Peyer's patch (tissue), 4 donors: ENCODE measurements around the gene CDK15.

Experiments
- POLR2A ChIP-seq, 2 donors: fragments of 450-650 bp; IDR thresholded peaks; one replicate each; pipeline ENCODE4 v1.5.1; 2017; ENCODE audit warnings: antibody characterized with exemption in 2 of 2, mild to moderate bottlenecking in 2 of 2, moderate library complexity in 2 of 2
- TF ChIP-seq, protein P1 (sequence below), 6 experiments: fragments of 450-650 bp in 4 of 6; fragments of 200-600 bp in 2 of 6; sonication (generic) in 1 of 6; IDR thresholded peaks; one replicate each; pipeline ENCODE4 v1.5.1; 2017 to 2019; ENCODE audit warnings: antibody characterized with exemption in 6 of 6, mild to moderate bottlenecking in 3 of 6, moderate library complexity in 1 of 6

DNA sequence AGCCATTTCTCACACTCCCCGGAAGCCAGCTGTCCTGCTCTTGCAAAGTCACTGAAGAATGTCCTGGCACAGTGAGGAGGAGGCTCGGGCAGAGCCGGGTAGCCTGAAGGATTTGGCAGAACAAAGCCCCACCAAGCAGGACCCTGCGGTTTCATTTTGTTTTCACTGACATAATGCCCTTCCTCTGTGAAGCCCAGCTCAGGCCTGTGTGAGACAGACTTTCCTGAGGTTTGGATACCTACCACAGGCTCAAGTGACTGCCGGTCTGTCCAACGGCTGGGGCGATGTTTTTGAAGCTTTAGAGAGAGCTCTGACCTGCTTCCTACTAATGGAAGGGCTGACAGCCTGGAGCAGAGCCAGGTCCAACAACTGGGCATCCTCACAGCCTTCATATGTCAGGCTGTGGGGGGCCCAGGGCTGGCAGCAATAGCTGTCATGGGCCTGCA, 127.5 kb downstream of the CDK15 start:
- TF ChIP-seq, protein P1, sequence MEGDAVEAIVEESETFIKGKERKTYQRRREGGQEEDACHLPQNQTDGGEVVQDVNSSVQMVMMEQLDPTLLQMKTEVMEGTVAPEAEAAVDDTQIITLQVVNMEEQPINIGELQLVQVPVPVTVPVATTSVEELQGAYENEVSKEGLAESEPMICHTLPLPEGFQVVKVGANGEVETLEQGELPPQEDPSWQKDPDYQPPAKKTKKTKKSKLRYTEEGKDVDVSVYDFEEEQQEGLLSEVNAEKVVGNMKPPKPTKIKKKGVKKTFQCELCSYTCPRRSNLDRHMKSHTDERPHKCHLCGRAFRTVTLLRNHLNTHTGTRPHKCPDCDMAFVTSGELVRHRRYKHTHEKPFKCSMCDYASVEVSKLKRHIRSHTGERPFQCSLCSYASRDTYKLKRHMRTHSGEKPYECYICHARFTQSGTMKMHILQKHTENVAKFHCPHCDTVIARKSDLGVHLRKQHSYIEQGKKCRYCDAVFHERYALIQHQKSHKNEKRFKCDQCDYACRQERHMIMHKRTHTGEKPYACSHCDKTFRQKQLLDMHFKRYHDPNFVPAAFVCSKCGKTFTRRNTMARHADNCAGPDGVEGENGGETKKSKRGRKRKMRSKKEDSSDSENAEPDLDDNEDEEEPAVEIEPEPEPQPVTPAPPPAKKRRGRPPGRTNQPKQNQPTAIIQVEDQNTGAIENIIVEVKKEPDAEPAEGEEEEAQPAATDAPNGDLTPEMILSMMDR (IDR thresholded peaks at IDR 0.05), result no peak
- no peak for TF ChIP-seq POLR2A (IDR thresholded peaks at IDR 0.05)
